Left kidney (tissue), 2 donors: Measurements from ENCODE around the gene UBE2E2. TPM values are rescaled to one million over a fixed set of nuclear protein-coding genes. Genes with fewer than 3 reads are reported as not detected.

Experiments used
- DNase-seq: peaks from one replicate; pipeline ENCODE4 v3.0.0-alpha.2; 2013
- polyA plus RNA-seq: library from polyadenylated mRNA; unstranded; fragments of 120-200 nt; gene quantifications from one replicate; pipeline ENCODE4 v1.2.1, GENCODE V29; 2013; ENCODE audit not compliant: insufficient read length

UBE2E2 gene
- polyA plus RNA-seq, 1 donor, result 64.7 TPM

- DNase-seq, result no peak
Measured at GRCh38 chr3:23275061-23275460, 71.9 kb downstream of the UBE2E2 start.

- no peak for DNase-seq
Measured at GRCh38 chr3:23275814-23276213, 72.7 kb downstream of the UBE2E2 start.

- DNase-seq, result no peak
Measured at GRCh38 chr3:23276913-23277658, 74.0 kb downstream of the UBE2E2 start.

- no peak for DNase-seq
Measured at GRCh38 chr3:23277688-23278087, 74.6 kb downstream of the UBE2E2 start.

GRCh38 chr3:23283625-23284024, 80.5 kb downstream of the UBE2E2 start:
- no peak for DNase-seq

- DNase-seq, result no peak
Measured at GRCh38 chr3:23288286-23288685, 85.2 kb downstream of the UBE2E2 start.

- DNase-seq, result no peak
Measured at GRCh38 chr3:23288715-23289114, 85.6 kb downstream of the UBE2E2 start.

- no peak for DNase-seq
Measured at GRCh38 chr3:23292432-23292831, 89.3 kb downstream of the UBE2E2 start.

GRCh38 chr3:23294770-23295387, 91.8 kb downstream of the UBE2E2 start:
- no peak for DNase-seq

- no peak for DNase-seq
Measured at GRCh38 chr3:23301819-23302218, 98.7 kb downstream of the UBE2E2 start.

GRCh38 chr3:23302271-23302670, 99.1 kb downstream of the UBE2E2 start:
- DNase-seq, result no peak

- no peak for DNase-seq
Measured at GRCh38 chr3:23303601-23304217, 100.6 kb downstream of the UBE2E2 start.

- DNase-seq, result no peak
Measured at GRCh38 chr3:23304424-23304823, 101.3 kb downstream of the UBE2E2 start.

GRCh38 chr3:23308986-23309625, 106.0 kb downstream of the UBE2E2 start:
- DNase-seq, result no peak

- DNase-seq, result no peak
Measured at GRCh38 chr3:23312866-23313265, 109.7 kb downstream of the UBE2E2 start.

GRCh38 chr3:23314981-23315762, 112.0 kb downstream of the UBE2E2 start:
- no peak for DNase-seq

- DNase-seq, result no peak
Measured at GRCh38 chr3:23316924-23317323, 113.8 kb downstream of the UBE2E2 start.

- DNase-seq, result no peak
Measured at GRCh38 chr3:23319366-23320312, 116.5 kb downstream of the UBE2E2 start.

GRCh38 chr3:23320586-23321570, 117.8 kb downstream of the UBE2E2 start:
- no peak for DNase-seq

GRCh38 chr3:23324745-23325144, 121.6 kb downstream of the UBE2E2 start:
- DNase-seq, result no peak
